HEK293T (cell line): ENCODE results near the gene ZFHX2.

ENCODE experiments used
- CTCF ChIA-PET: fragments of 350-600 bp; formaldehyde crosslinking; extraction: SDS; loops from one replicate; lab custom pipeline; 2021; ENCODE audit warnings: antibody characterized with exemption, inconsistent platforms; lab: Yijun Ruan, JAX
- POLR2A ChIA-PET: fragments of 350-600 bp; formaldehyde crosslinking; extraction: SDS; loops from one replicate; lab custom pipeline; 2020; ENCODE audit warnings: antibody characterized with exemption, inconsistent platforms; lab: Yijun Ruan, JAX
- DNase-seq: peaks from one replicate; pipeline ENCODE4 v3.0.0; 2012; ENCODE audit warnings: mixed read lengths; ENCODE audit errors: extremely low spot score
- ARNT ChIP-seq: fragments of 450-650 bp; IDR thresholded peaks from 2 replicates; pipeline ENCODE4 v1.6.1; 2017; ENCODE audit warnings: mild to moderate bottlenecking
- BHLHE40 ChIP-seq: fragments of 450-650 bp; IDR thresholded peaks from 2 replicates; pipeline ENCODE4 v1.6.1; 2016; ENCODE audit warnings: mild to moderate bottlenecking, moderate library complexity, borderline replicate concordance
- CTBP1 ChIP-seq: fragments of 450-650 bp; IDR thresholded peaks from 2 replicates; pipeline ENCODE4 v1.6.1; 2016; ENCODE audit warnings: borderline replicate concordance
- ELF4 ChIP-seq: fragments of 450-650 bp; IDR thresholded peaks from 2 replicates; pipeline ENCODE4 v1.6.1; 2017; ENCODE audit warnings: antibody characterized with exemption
- FOXK2 ChIP-seq: fragments of 450-650 bp; IDR thresholded peaks from 2 replicates; pipeline ENCODE4 v1.6.1; 2016; ENCODE audit warnings: mild to moderate bottlenecking
- FOXM1 ChIP-seq: fragments of 450-650 bp; IDR thresholded peaks from 2 replicates; pipeline ENCODE4 v1.6.1; 2017; ENCODE audit warnings: mild to moderate bottlenecking, borderline replicate concordance
- HDGF ChIP-seq: fragments of 450-650 bp; IDR thresholded peaks from 2 replicates; pipeline ENCODE4 v1.6.1; 2017; ENCODE audit warnings: antibody characterized with exemption, borderline replicate concordance
- L3MBTL2 ChIP-seq: fragments of 450-650 bp; conservative IDR thresholded peaks from 2 replicates; pipeline ENCODE4 v1.6.1; 2016; ENCODE audit warnings: mild to moderate bottlenecking
- LEF1 ChIP-seq: fragments of 450-650 bp; IDR thresholded peaks from 2 replicates; pipeline ENCODE4 v1.6.1; 2017; ENCODE audit warnings: mild to moderate bottlenecking, borderline replicate concordance
- NFRKB ChIP-seq: fragments of 450-650 bp; IDR thresholded peaks from 2 replicates; pipeline ENCODE4 v1.6.1; 2016; ENCODE audit warnings: mild to moderate bottlenecking, moderate library complexity
- SP1 ChIP-seq: fragments of 450-650 bp; IDR thresholded peaks from 2 replicates; pipeline ENCODE4 v1.6.1; 2017
- SUZ12 ChIP-seq: fragments of 450-650 bp; IDR thresholded peaks from 2 replicates; pipeline ENCODE4 v1.6.1; 2016; ENCODE audit warnings: mild to moderate bottlenecking
- ZNF384 ChIP-seq: fragments of 450-650 bp; IDR thresholded peaks from 2 replicates; pipeline ENCODE4 v1.6.1; 2016
- TF ChIP-seq, protein P1 (sequence below): fragments of 450-650 bp; IDR thresholded peaks from 2 replicates; pipeline ENCODE4 v1.6.1; 2016

The ZFHX2 gene

GRCh38 chr14:23563473-23564180 is 12.1 kb upstream of the ZFHX2 start:
- TF ChIP-seq CTBP1: no peak
- TF ChIP-seq FOXM1: no peak
- no peak for TF ChIP-seq FOXK2
- no peak for TF ChIP-seq L3MBTL2
- no peak for TF ChIP-seq NFRKB
- TF ChIP-seq ZNF384: no peak
- TF ChIP-seq HDGF: no peak
- TF ChIP-seq, protein P1, sequence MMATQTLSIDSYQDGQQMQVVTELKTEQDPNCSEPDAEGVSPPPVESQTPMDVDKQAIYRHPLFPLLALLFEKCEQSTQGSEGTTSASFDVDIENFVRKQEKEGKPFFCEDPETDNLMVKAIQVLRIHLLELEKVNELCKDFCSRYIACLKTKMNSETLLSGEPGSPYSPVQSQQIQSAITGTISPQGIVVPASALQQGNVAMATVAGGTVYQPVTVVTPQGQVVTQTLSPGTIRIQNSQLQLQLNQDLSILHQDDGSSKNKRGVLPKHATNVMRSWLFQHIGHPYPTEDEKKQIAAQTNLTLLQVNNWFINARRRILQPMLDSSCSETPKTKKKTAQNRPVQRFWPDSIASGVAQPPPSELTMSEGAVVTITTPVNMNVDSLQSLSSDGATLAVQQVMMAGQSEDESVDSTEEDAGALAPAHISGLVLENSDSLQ: no peak
- TF ChIP-seq SUZ12: no peak
- TF ChIP-seq BHLHE40: no peak
- no peak for TF ChIP-seq ARNT
- ChIA-PET CTCF (interaction anchor here (0.6 to 1.5 kb wide), 3 partner anchors 68 to 569 kb away, joined by 4 to 6 read pairs (median 6); no protein-coding TSS in a partner anchor), POLR2A (interaction anchor here (1.4 to 1.7 kb wide), 2 partner anchors 85 to 88 kb away, joined by 4 to 5 read pairs; no protein-coding TSS in a partner anchor)
- no peak for DNase-seq

- peak; percentile 69 for DNase-seq
- CTCF ChIA-PET: interaction anchor here (0.6 to 1.5 kb wide), 3 partner anchors 85 to 568 kb away, joined by 6 read pairs; no protein-coding TSS in a partner anchor
- POLR2A ChIA-PET: interaction anchor here (1.4 to 1.7 kb wide), 2 partner anchors 84 to 87 kb away, joined by 4 to 5 read pairs; no protein-coding TSS in a partner anchor
- TF ChIP-seq LEF1 (no peak), ELF4 (no peak), L3MBTL2 (no peak), ARNT (no peak), SP1 (no peak), FOXK2 (no peak), CTBP1 (no peak)
- TF ChIP-seq, protein P1: no peak
Measured at GRCh38 chr14:23562822-23563472, 11.4 kb upstream of the ZFHX2 start.

DNA sequence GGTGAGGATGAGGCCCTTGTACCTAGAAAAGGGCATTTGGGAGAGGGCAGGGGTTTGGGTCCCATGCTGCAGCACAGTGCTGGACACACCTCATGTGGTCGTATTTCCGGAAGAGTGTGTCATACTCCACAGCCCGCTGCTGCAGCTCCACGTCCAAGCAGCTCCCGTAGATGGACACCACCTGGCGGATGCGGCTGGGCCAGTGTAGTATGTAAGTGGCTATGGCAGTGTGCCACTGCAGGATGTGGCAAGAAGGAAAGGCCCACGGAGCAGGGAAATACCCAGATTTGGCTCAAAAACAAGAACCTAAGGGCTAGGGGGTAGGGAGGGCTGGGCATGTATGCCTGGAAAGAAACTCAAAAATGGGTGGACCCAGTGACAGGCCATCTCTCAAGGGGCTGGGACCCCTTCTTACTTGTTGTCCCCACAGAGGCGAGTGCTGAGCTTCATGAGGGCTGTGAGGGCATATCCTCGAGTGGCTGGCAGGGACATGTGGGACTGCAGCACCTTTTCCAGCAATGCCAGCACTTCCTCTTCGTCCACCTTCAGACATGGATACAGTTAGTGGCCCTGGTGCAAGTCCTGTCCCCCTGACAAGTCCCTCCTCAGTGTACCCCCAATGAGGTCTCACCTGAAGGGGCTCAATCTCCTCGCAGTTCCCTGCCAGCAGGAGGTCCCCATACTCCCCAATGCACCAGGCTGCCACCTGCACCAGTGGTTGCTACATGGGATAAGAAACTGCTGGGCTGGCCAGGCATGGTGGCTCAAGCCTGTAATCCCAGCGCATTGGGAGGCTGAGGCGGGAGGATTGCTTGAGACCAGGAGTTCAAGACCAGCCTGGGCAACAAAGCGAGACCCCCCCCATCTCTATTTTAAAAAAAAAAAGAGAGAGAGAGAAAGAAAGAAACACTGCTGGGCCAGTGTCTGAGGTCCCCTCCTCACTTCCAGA is 10.6 kb upstream of the ZFHX2 start:
- DNase-seq: no peak
- TF ChIP-seq LEF1: no peak
- no peak for TF ChIP-seq FOXM1
- ChIA-PET POLR2A (interaction anchor here (1.1 to 2.7 kb wide), 8 partner anchors 13 to 235 kb away, joined by 4 to 11 read pairs (median 5); no protein-coding TSS in a partner anchor), CTCF (interaction anchor here (0.6 to 4.3 kb wide), 5 partner anchors 15 to 766 kb away, joined by 3 to 53 read pairs (median 3); no protein-coding TSS in a partner anchor)

DNA sequence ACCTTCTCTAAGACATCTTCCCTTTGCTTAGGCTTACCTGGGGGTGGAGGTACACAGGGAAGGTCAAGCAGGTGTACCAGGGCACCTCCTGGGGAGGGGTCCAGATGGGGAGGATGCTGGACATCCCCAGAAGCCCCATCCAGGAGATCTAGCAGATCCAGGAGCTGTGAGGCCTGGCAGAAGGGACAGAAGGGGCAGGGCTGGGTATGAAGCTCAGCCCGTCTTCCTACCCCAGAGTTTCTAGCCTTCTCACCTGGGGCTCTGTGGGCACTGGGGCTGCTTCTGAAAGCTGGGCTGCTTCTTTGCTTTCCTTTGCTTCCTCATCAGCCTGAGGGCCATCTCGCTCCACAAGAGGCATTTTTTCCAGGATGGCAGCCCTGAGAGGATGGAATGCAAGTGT is 9.7 kb upstream of the ZFHX2 start:
- ChIA-PET CTCF (interaction anchor here (0.6 to 4.3 kb wide), 4 partner anchors 14 to 234 kb away, joined by 3 to 53 read pairs (median 5); no protein-coding TSS in a partner anchor), POLR2A (interaction anchor here (0.9 to 2.7 kb wide), 7 partner anchors 12 to 234 kb away, joined by 3 to 11 read pairs (median 5); no protein-coding TSS in a partner anchor)
- no peak for TF ChIP-seq FOXK2
- TF ChIP-seq SP1: no peak
- no peak for TF ChIP-seq LEF1
- TF ChIP-seq NFRKB: no peak
- no peak for TF ChIP-seq ZNF384
- no peak for TF ChIP-seq HDGF
- TF ChIP-seq ARNT: no peak
- DNase-seq: no peak

DNA sequence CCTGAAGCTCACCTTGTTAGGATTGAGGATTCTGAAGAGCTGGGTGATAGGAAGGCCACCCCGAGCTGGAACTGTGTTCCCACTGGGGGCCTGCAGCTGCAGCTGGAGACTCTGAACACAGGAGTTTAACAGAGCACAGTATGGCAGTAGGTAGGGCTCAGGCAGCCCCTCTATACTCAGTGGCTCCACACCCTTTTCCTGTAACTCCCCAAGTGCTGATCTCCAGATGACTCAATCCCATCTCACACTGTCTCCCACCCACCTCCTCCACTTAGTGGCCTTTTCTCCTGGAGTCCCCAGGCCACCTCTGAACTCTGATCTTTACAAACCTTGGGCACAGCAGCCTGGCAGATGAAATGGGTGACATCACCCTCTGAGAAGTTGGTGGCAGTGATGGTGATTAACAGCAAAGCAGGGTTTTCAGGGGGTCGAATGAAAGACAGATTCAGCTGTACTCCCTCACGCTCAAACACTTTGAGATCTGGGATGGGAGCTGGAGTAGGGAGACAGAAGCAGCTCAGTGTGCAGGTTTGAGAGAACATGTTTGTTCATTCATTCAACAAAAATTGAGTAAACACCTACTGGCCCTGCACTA is 8.5 kb upstream of the ZFHX2 start:
- ChIA-PET POLR2A (interaction anchor here (0.8 to 2.7 kb wide), 9 partner anchors 8 to 233 kb away, joined by 3 to 11 read pairs (median 4); no protein-coding TSS in a partner anchor), CTCF (interaction anchor here (0.6 to 4.3 kb wide), 13 partner anchors 9 to 273 kb away, joined by 3 to 53 read pairs (median 3); no protein-coding TSS in a partner anchor)
- no peak for TF ChIP-seq NFRKB
- no peak for TF ChIP-seq SUZ12
- no peak for DNase-seq
